GM21423 (cell line): ENCODE measurements around the gene MMP3.

Source experiments
- ATAC-seq: cut with Tn5 transposase; IDR thresholded peaks from one replicate; pipeline ENCODE4 v1.9.1; 2021; ENCODE audit warnings: mild to moderate bottlenecking, moderate library complexity; ENCODE audit not compliant: unreplicated experiment

Gene MMP3

DNA sequence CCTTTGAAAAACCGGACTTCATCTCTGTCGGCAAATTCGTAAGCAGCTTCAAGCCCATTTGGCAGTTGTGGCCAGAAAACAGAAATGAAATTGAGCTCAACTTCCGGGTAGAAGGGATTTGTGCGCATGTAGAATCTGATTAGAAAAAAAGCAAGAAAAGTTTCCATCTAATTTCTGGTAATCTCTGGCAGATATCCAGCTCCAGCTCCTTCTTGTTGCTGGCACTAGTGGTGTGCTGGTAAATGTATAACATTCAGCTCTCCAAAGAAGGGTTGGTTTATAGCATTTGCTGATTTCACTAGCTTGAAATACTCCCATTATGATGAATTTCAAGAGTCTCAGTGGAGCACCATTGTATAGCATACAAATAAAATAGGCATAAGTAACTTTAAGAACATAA lies 50.8 kb downstream of the MMP3 start:
- ATAC-seq = no peak

DNA sequence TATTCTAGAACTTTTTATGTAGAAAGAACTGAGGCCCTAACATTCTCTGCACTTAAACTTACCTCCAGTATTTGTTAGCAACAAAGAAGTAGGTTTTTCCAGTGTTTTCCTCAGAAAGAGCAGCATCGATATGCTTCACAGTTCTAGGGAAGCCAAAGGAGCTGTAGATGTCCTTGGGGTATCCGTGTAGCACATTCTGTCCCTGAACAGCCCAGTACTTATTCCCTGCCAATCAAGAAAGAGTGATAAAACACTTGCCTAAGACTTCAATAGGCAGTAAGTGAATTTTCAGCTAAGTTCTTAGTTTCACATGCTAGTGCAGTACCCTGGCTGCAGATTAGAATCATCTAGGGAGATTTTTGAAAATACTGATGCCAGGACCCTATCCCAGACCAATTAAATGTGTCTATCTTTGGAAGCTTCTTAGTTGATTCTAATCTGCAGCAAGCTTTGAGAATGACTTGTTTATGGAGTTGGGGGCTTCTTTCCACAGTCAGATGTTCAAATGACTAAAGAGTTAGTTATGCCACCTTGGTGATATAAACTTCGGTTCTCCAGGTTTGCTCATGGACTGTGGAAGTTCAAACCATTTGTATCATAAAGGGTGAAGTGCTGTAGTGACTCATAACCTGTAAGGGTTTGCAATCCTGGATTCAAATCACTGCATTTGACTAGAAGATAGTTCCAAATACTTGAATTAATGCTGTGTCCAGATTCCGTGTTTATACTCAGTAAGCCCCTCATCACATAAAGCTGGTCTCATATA lies 52.0 kb downstream of the MMP3 start:
- no peak for ATAC-seq

DNA sequence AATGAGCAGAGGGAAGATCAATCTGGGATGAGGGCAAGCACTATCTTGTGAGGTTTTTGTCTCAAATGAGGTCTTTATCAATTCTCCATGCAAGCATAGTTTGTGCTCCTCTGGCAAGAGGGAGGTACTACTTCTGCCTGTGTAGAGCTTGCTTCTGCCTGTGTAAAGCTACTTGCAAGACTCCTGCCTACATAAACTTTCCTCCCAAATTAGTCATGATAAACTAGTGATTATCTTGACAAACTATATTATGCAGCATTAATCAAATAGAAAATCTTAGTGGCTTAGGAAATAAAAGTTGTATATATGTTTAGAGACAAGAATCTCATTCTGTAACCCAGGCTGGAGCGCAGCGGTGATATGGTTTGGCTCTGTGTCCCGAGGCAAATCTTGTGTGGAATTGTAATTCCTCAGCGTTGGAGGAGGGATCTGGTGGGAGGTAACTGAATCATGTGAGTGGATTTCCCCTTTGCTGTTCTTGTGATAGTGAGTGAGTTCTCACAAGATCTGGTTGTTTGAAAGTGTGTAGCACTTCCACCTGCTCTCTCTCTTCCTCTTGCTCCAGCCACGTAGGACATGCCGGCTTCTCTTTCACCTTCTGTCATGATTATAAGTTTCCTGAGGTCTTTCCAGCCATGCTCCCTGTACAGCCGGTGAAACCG lies 54.9 kb downstream of the MMP3 start:
- no peak for ATAC-seq
